GM10248 (cell line): ENCODE results near the gene ARHGAP26.
A peak's percentile ranks its signal among the peaks of the same experiment; 100 is the strongest.

Experiments
- CTCF ChIA-PET: fragments of 300-600 bp; sonication (Branson Sonifier 250); formaldehyde crosslinking; extraction: SDS; loops from one replicate; lab custom pipeline; 2021; ENCODE audit warnings: antibody characterized with exemption; lab: Yijun Ruan, JAX
- POLR2A ChIA-PET: fragments of 350-650 bp; sonication (Branson Sonifier 250); formaldehyde crosslinking; extraction: SDS; loops from one replicate; lab custom pipeline; 2020; ENCODE audit warnings: antibody characterized with exemption; lab: Yijun Ruan, JAX
- DNase-seq: peaks from one replicate; pipeline ENCODE4 v3.0.0; 2012; ENCODE audit errors: extremely low spot score
- CTCF ChIP-seq: IDR thresholded peaks from 2 replicates; pipeline ENCODE4 v1.5.1; 2012; ENCODE audit warnings: mild to moderate bottlenecking, low read depth; ENCODE audit errors: extremely low read depth, missing control alignments, control extremely low read depth

Gene ARHGAP26

GRCh38 chr5:142876817-142877216, 106.6 kb downstream of the ARHGAP26 start:
- TF ChIP-seq CTCF: no peak
- ChIA-PET CTCF (interaction anchor here (1.3 to 12.3 kb wide), 2 partner anchors 129 to 161 kb away, joined by 5 to 141 read pairs; no protein-coding TSS in a partner anchor), POLR2A (no interaction called here)
- no peak for DNase-seq

- ChIA-PET CTCF (interaction anchor here (0.7 to 12.3 kb wide), 6 partner anchors 7 to 267 kb away, joined by 3 to 141 read pairs (median 30); no protein-coding TSS in a partner anchor), POLR2A (no interaction called here)
- no peak for TF ChIP-seq CTCF
- no peak for DNase-seq
These were observed 107.9 kb downstream of the ARHGAP26 start for GRCh38 chr5:142878111-142878510.

GRCh38 chr5:142878638-142879037, 108.5 kb downstream of the ARHGAP26 start:
- no peak for TF ChIP-seq CTCF
- ChIA-PET POLR2A (no interaction called here), CTCF (interaction anchor here (0.7 to 12.3 kb wide), 10 partner anchors 8 to 296 kb away, joined by 3 to 141 read pairs (median 18); no protein-coding TSS in a partner anchor)
- DNase-seq: no peak

DNA sequence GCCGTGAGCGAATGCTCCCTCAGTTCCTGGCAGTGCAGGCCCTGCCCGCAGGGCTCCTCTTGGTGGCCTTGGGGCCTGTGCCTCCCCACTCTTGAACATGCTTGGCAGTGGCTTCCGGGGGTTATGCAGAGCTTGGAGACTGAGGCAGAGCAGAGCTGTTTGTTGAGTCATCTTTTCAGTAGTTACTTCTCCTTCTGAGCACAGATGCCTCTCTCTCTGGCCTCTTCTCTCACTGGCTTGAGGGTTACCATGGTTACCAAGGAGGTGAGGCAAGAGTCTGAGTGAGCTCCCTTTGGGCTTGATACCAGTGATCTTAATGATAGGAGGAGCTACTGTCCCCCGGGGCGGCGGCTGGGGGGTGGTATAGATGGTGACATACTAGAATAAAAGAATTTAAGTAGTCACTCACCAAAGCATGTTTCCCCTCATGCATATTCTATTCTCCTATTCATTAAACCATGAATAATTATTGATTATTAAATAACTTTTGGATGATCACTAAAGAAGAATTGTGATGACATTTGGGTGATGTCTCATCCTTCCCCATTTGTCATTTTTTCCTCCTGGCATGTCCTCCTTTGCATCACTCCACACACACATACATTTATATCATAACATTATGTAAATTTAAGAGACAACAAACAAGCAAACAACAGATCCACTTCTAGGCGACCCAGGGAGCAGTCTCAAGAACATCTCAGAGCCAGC, 111.1 kb downstream of the ARHGAP26 start:
- POLR2A ChIA-PET: no interaction called here
- peak; percentile 40 for DNase-seq
- CTCF ChIA-PET: interaction anchor here (0.7 to 12.3 kb wide), 31 partner anchors 8 to 275 kb away, joined by 3 to 141 read pairs (median 5); no protein-coding TSS in a partner anchor
- TF ChIP-seq CTCF: no peak

DNA sequence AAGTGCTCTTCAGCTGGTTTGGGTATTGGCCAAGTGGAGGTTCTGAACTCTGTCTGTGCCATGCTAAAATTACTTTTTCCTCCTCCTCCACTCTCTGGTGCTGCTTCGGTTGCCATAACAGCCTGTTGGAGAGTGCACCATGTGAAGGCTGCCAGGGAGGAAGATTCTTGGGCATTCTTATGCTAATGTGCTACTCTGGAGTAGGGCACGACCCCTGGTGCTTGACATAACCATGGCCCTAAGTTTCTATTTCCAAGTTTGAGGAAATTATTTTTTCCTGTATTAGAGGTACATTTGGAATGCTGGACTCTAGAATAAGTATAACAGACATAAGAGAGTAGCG, 111.6 kb downstream of the ARHGAP26 start:
- no peak for DNase-seq
- POLR2A ChIA-PET: no interaction called here
- CTCF ChIA-PET: interaction anchor here (1.1 to 12.3 kb wide), 19 partner anchors 10 to 255 kb away, joined by 3 to 141 read pairs (median 7); no protein-coding TSS in a partner anchor
- TF ChIP-seq CTCF: no peak

- ChIA-PET CTCF (interaction anchor here (1.1 to 12.3 kb wide), 12 partner anchors 9 to 238 kb away, joined by 3 to 141 read pairs (median 11); no protein-coding TSS in a partner anchor), POLR2A (no interaction called here)
- no peak for DNase-seq
- TF ChIP-seq CTCF: no peak
These were observed 112.8 kb downstream of the ARHGAP26 start for GRCh38 chr5:142883025-142883424.
